Transverse colon (tissue), 4 donors: ENCODE measurements around the gene MLLT10.

Experiments used
- POLR2A ChIP-seq: fragments of 450-650 bp; IDR thresholded peaks from one replicate; pipeline ENCODE4 v1.6.1; 2016; ENCODE audit warnings: antibody characterized with exemption, mild to moderate bottlenecking, moderate library complexity
- POLR2AphosphoS5 ChIP-seq, 3 donors: sonication (generic); formaldehyde crosslinking; IDR thresholded peaks; one replicate each; pipeline ENCODE4 v1.6.1; 2016; ENCODE audit warnings: antibody characterized with exemption in 3 of 3
- TF ChIP-seq, protein P1 (sequence below), 5 experiments: fragments of 200-600 bp in 3 of 5; fragments of 450-650 bp in 2 of 5; sonication (generic) in 3 of 5; IDR thresholded peaks; 1 replicate in 2 of 5; 2 replicates in 3 of 5; pipeline ENCODE4 v1.5.1; 2016 to 2017; ENCODE audit warnings: antibody characterized with exemption in 5 of 5, inconsistent platforms in 3 of 5, mild to moderate bottlenecking in 2 of 5, moderate library complexity in 1 of 5

DNA sequence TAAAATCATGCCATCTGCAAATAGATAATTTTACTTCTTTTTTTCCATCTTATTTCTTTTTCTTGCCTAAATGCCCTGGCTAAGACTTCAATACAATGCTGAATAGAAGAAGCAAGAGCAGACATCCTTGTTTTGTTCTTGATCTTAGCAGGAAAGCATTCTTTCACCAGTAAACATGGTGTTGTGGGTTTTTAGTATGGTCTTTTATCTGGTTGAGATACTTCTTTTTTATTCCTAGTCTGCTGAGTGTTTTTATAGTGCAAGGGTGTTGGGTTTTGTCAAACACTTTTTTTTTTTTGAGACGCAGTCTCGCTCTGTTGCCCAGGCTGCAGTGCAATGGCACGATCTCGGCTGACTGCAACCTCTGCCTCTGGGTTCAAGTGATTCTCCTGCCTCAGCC, 237.2 kb downstream of the MLLT10 start:
- TF ChIP-seq, protein P1, sequence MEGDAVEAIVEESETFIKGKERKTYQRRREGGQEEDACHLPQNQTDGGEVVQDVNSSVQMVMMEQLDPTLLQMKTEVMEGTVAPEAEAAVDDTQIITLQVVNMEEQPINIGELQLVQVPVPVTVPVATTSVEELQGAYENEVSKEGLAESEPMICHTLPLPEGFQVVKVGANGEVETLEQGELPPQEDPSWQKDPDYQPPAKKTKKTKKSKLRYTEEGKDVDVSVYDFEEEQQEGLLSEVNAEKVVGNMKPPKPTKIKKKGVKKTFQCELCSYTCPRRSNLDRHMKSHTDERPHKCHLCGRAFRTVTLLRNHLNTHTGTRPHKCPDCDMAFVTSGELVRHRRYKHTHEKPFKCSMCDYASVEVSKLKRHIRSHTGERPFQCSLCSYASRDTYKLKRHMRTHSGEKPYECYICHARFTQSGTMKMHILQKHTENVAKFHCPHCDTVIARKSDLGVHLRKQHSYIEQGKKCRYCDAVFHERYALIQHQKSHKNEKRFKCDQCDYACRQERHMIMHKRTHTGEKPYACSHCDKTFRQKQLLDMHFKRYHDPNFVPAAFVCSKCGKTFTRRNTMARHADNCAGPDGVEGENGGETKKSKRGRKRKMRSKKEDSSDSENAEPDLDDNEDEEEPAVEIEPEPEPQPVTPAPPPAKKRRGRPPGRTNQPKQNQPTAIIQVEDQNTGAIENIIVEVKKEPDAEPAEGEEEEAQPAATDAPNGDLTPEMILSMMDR (IDR thresholded peaks at IDR 0.05), result no peak
- TF ChIP-seq POLR2A (no peak), POLR2AphosphoS5 (IDR thresholded peaks at IDR 0.05) (no peak)
